Measurements from ENCODE around the gene MAP2K2.

MAP2K2 gene

DNA sequence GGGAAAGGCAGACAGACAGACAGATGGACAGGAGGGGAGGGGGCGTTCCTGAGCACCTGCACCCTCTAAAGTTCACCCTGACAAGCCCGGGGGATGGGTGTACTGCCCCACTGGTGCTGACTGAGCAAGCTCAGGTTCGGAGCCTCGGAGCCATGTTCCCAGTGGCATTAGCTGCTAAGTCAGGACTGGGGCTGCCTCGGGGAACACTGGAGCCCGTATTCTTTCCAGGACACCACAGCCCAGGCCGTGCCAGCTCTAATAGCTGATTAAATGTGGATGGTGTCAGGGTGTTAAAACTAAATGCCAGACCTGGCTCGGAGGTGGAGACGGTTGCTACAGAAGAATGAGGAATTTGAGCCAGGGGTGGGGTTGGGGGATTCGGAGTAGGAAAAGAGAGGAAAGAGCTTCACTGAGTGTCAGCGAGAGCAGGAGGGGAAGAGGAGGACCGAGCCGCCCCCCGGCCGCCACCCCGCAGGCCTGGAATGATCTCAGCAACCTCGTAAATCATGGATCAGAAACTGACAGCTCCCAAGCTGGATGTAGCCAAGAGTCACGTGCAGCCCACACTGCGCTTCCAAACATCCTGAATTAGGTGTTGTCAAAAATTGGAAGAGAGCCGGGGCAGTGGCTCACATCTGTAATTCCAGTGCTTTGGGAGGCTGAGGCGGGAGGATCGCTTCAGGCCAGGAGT lies 10.4 kb downstream of the MAP2K2 start:
- H3K4me3 ChIP-seq (ENCODE audit: low read depth, low read length), result no peak overlapping the region
- TF ChIP-seq, protein P1, sequence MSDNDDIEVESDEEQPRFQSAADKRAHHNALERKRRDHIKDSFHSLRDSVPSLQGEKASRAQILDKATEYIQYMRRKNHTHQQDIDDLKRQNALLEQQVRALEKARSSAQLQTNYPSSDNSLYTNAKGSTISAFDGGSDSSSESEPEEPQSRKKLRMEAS (IDR thresholded peaks at IDR 0.05; ENCODE audit: low read depth, low read length), result no peak
- no peak for TF ChIP-seq POLR2A (IDR thresholded peaks at IDR 0.05; ENCODE audit: extremely low read depth, insufficient read length)
- no peak for TF ChIP-seq MYC (IDR thresholded peaks at IDR 0.05; ENCODE audit: low read depth, low read length)
- TF ChIP-seq, protein P2, sequence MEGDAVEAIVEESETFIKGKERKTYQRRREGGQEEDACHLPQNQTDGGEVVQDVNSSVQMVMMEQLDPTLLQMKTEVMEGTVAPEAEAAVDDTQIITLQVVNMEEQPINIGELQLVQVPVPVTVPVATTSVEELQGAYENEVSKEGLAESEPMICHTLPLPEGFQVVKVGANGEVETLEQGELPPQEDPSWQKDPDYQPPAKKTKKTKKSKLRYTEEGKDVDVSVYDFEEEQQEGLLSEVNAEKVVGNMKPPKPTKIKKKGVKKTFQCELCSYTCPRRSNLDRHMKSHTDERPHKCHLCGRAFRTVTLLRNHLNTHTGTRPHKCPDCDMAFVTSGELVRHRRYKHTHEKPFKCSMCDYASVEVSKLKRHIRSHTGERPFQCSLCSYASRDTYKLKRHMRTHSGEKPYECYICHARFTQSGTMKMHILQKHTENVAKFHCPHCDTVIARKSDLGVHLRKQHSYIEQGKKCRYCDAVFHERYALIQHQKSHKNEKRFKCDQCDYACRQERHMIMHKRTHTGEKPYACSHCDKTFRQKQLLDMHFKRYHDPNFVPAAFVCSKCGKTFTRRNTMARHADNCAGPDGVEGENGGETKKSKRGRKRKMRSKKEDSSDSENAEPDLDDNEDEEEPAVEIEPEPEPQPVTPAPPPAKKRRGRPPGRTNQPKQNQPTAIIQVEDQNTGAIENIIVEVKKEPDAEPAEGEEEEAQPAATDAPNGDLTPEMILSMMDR (IDR thresholded peaks at IDR 0.05; ENCODE audit: low read depth, low read length), result no peak
- no peak for DNase-seq (ENCODE audit: low read depth)

DNA sequence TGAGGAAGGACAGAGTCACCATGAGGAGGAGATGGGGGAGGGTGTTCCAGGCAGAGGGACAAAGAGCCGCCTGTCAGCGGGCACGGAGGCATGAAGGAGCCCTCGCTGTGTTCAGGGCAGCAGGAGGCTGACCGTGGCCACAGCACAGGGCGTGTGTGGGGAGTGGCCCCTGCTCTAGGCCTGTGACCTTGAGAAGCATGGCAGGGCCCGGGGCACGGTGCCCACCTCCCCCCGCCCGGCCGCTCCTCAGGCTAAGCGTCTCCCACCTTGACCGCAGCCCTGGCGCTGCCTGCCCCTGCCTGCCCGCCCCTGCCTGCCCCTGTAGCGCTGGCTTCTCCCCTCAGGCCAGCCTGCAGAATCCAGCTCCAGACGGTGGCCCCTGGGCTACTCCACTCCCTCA lies 11.6 kb downstream of the MAP2K2 start:
- H3K4me3 ChIP-seq (ENCODE audit: low read depth, low read length), result no peak overlapping the region
- no peak for TF ChIP-seq POLR2A (IDR thresholded peaks at IDR 0.05; ENCODE audit: extremely low read depth, insufficient read length)
- TF ChIP-seq, protein P2 (IDR thresholded peaks at IDR 0.05; ENCODE audit: low read depth, low read length), result no peak
- DNase-seq (ENCODE audit: low read depth), result no peak

DNA sequence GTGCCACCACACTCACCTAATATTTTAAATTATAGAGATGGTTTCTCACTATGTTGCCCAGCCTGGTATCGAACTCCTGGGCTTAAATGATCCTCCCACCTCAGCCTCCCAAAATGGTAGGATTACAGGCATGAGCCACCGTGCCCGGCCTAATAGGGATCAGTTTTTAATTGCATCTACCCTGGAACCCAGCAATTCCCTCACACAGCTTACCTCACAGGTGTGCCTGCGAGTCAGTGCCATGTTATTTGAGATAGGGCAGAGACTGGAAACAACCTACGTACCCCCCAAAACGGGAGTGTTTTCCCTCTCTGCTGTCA lies 14.3 kb downstream of the MAP2K2 start:
- no peak for TF ChIP-seq MYC (IDR thresholded peaks at IDR 0.05; ENCODE audit: low read depth, low read length)
- TF ChIP-seq, protein P2 (IDR thresholded peaks at IDR 0.05; ENCODE audit: low read depth, low read length), result no peak
- no peak for DNase-seq (ENCODE audit: low read depth)
- H3K4me3 ChIP-seq (ENCODE audit: low read depth, low read length), result no peak overlapping the region

DNA sequence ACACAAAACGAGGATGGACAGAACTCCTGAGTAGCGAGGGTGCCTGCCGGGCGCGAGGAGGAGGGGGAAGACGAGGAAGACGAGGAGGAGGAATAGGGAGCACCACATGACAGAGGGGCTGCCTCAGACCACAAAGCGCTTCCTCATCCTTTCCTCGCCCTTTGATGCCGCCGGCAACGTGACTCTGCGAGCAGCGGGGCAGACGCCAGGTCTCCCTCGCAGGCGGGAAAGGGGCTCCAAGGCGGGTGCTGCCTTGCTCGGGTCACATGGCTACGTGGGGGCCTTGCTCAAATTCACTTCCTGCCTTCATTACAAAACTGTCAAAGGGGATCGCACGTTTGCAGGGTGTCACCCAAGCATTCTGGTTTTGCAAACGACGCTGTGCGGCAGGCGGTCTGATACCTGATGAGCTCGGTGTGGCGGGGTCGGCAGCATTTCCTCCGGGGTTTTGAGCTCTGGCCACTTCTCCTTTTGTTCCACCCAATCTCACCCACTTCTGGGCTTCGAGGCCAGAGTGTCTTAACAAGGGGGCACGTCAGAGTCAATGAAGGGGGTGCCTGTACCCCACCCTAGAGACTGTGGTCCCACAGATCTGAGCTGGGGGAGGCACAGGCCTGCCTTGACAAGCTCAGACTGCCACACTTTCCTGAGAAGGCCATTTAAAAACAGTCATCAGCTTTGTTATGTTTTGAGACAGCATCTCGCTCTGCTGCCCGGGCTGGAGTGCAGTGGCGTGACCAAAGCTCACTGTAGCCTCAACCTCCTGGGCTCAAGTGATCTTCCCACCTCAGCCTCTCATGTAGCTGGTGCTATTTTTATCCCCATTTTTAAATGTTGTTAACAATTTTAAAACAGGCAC lies 14.9 kb downstream of the MAP2K2 start:
- DNase-seq (ENCODE audit: low read depth), result peak; percentile 94
- H3K4me3 ChIP-seq (ENCODE audit: low read depth, low read length), result no peak overlapping the region
- TF ChIP-seq POLR2A (IDR thresholded peaks at IDR 0.05; ENCODE audit: extremely low read depth, insufficient read length) (no peak), MYC (IDR thresholded peaks at IDR 0.05; ENCODE audit: low read depth, low read length) (peak; percentile 47; the same call in 1 of the 2 replicates)
- TF ChIP-seq, protein P2 (IDR thresholded peaks at IDR 0.05; ENCODE audit: low read depth, low read length), result no peak
- TF ChIP-seq, protein P1 (IDR thresholded peaks at IDR 0.05; ENCODE audit: low read depth, low read length), result peak; percentile 94

DNA sequence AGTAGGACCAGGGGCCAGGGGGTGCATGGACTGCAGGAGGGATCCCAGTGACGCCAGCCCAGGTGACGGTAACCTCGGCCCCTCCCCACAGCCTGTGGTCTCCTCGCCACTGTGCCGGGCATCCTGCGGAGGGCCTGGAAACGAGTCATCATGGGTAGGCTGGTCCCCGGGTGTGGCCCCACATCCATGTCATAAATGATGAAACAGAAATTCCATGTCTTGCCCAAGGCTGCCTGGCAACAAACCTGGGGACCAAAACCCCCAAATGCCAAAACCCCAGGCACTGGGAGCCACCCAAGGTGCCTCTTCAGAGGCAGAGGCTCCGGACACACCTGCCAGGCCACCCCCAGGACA lies 20.9 kb downstream of the MAP2K2 start:
- no peak overlapping the region for H3K4me3 ChIP-seq (ENCODE audit: low read depth, low read length)
- TF ChIP-seq MYC (IDR thresholded peaks at IDR 0.05; ENCODE audit: low read depth, low read length) (no peak), POLR2A (IDR thresholded peaks at IDR 0.05; ENCODE audit: extremely low read depth, insufficient read length) (no peak)
- TF ChIP-seq, protein P1 (IDR thresholded peaks at IDR 0.05; ENCODE audit: low read depth, low read length), result no peak
- TF ChIP-seq, protein P2 (IDR thresholded peaks at IDR 0.05; ENCODE audit: low read depth, low read length), result no peak
- peak; percentile 50 for DNase-seq (ENCODE audit: low read depth)

All from NB4 (cell line).